ENCODE measurements around the gene BRME1.

DNA sequence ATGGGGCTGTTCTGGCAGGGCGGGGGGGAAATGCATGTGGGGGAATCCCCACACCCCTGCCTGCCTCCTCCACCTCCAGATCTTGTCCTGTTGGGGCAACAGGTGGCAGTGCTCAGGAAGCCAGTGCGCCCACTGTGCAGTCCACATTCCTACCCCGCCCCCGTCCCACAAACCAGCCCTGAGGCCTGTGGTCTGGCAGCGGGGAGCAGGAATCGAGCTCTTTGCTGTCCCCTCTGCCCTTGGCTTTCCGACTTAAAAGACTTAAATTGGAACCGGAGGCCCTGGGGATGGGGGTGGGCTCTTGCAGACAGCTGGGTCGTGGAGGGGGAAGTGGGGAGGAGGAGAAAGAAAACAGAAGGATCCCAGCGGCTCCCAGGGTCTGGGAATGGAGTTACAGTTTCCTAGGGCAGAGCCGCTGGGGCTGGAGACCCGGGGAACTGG lies 24.6 kb downstream of the BRME1 start:
- TF ChIP-seq, protein P1, sequence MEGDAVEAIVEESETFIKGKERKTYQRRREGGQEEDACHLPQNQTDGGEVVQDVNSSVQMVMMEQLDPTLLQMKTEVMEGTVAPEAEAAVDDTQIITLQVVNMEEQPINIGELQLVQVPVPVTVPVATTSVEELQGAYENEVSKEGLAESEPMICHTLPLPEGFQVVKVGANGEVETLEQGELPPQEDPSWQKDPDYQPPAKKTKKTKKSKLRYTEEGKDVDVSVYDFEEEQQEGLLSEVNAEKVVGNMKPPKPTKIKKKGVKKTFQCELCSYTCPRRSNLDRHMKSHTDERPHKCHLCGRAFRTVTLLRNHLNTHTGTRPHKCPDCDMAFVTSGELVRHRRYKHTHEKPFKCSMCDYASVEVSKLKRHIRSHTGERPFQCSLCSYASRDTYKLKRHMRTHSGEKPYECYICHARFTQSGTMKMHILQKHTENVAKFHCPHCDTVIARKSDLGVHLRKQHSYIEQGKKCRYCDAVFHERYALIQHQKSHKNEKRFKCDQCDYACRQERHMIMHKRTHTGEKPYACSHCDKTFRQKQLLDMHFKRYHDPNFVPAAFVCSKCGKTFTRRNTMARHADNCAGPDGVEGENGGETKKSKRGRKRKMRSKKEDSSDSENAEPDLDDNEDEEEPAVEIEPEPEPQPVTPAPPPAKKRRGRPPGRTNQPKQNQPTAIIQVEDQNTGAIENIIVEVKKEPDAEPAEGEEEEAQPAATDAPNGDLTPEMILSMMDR (IDR thresholded peaks at IDR 0.05), result peak; percentile 7
- no peak for TF ChIP-seq EZH2 (IDR thresholded peaks at IDR 0.05)
- TF ChIP-seq EZH2phosphoT487 (IDR thresholded peaks at IDR 0.05), result no peak

Data from neural progenitor cell (in vitro differentiated cells).